Measurements from ENCODE around the gene SMPD3. TPM values are rescaled to one million over a fixed set of nuclear protein-coding genes. Genes with fewer than 3 reads are reported as not detected.
A peak's percentile ranks its signal among the peaks of the same experiment; 100 is the strongest.
"Not testable (repeated sequence)": the region's sequence is repeated elsewhere in the genome, so short reads cannot be mapped to it uniquely, and the experiment has no call there.

Gene SMPD3
- 6.3 and 8.4 TPM in 2 replicates for total RNA-seq
- 5.7 and 9.5 TPM in 2 replicates for polyA plus RNA-seq

- Histone ChIP-seq H3K27ac (no peak within 1 kb of the TSS), H3K27me3 (peaks cover 9% of the 10 kb centered on the region), H3K79me2 (no peaks in the 10 kb centered on the region), H2AFZ (no peak within 1 kb of the TSS), H3K36me3 (replicated peaks; ENCODE audit: insufficient read depth, low read depth) (no peaks in the 10 kb centered on the region), H3K4me2 (peak within 1 kb of the TSS; percentile 83), H3K4me3 (peak within 1 kb of the TSS; percentile 7), H4K20me1 (ENCODE audit: insufficient read depth, poor library complexity, severe bottlenecking) (no peaks in the 10 kb centered on the region), H3K4me1 (ENCODE audit: insufficient read depth) (peaks cover 4% of the 10 kb centered on the region), H3K9me3 (ENCODE audit: low read depth) (no peaks in the 10 kb centered on the region), H3K9me2 (replicated peaks; ENCODE audit: insufficient read depth) (no peaks in the 10 kb centered on the region)
- under 1% methylated on average over 31 of the region's 59 CpGs for WGBS (ENCODE audit: low lambda C conversion rate, missing lambda C conversion rate)
- TF ChIP-seq EZH2phosphoT487 (IDR thresholded peaks at IDR 0.05; ENCODE audit: low read depth, severe bottlenecking, unreplicated experiment) (no peak), EZH2 (IDR thresholded peaks at IDR 0.05; ENCODE audit: borderline replicate concordance) (no peak), CTCF (IDR thresholded peaks at IDR 0.05; ENCODE audit: poor library complexity) (no peak)
- DNase-seq (ENCODE audit: low spot score): peak; percentile 99
Observed at GRCh38 chr16:68448360-68448970, at the start of gene SMPD3. SMPD3 (minus strand) TSS chr16:68448508; CDS start chr16:68372181, 76,327 bp downstream.

- H3K27me3 ChIP-seq: no peaks in the 10 kb centered on the region
- no peaks in the 10 kb centered on the region for H3K9me3 ChIP-seq (ENCODE audit: low read depth)
- H3K4me1 ChIP-seq (ENCODE audit: insufficient read depth): no peaks in the 10 kb centered on the region
- H3K9me2 ChIP-seq (replicated peaks; ENCODE audit: insufficient read depth): no peaks in the 10 kb centered on the region
- DNase-seq (ENCODE audit: low spot score): no peak
- 77% methylated on average over 8 of the region's 8 CpGs for WGBS (ENCODE audit: low lambda C conversion rate, missing lambda C conversion rate)
- H4K20me1 ChIP-seq (ENCODE audit: insufficient read depth, poor library complexity, severe bottlenecking): no peaks in the 10 kb centered on the region
- H2AFZ ChIP-seq: no peak overlapping the region
- no peak overlapping the region for H3K27ac ChIP-seq
- no peak for TF ChIP-seq EZH2 (IDR thresholded peaks at IDR 0.05; ENCODE audit: borderline replicate concordance)
- TF ChIP-seq CTCF (IDR thresholded peaks at IDR 0.05; ENCODE audit: poor library complexity): no peak
- TF ChIP-seq EZH2phosphoT487 (IDR thresholded peaks at IDR 0.05; ENCODE audit: low read depth, severe bottlenecking, unreplicated experiment): no peak
- no peak overlapping the region for H3K4me2 ChIP-seq
- H3K4me3 ChIP-seq: no peak overlapping the region
- no peaks in the 10 kb centered on the region for H3K79me2 ChIP-seq
- H3K36me3 ChIP-seq (replicated peaks; ENCODE audit: insufficient read depth, low read depth): no peaks in the 10 kb centered on the region
Observed at GRCh38 chr16:68496689-68497088, 48.4 kb upstream of the SMPD3 start.

DNA sequence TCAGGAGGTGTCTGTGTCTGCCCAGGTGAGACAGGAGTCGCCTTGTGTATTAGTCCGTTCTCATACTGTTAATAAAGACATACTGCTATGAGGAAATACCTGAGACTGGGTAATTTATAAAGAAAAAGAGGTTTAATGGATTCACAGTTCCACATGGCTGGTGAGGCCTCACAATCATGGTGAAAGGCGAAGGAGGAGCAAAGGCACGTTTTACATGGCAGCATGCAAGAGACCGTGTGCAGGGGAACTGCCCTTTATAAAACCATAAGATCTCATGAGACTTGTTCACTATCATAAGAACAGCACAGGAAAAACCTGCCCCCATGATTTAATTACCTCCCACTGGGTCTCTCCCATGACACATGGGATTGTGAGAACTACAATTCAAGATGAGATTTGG lies 46.0 kb upstream of the SMPD3 start:
- H2AFZ ChIP-seq; H3K36me3 ChIP-seq (replicated peaks; ENCODE audit: insufficient read depth, low read depth); H4K20me1 ChIP-seq (ENCODE audit: insufficient read depth, poor library complexity, severe bottlenecking); H3K27me3 ChIP-seq; H3K4me2 ChIP-seq; H3K9me2 ChIP-seq (replicated peaks; ENCODE audit: insufficient read depth); DNase-seq (ENCODE audit: low spot score); H3K79me2 ChIP-seq; H3K9me3 ChIP-seq (ENCODE audit: low read depth); H3K27ac ChIP-seq; H3K4me1 ChIP-seq (ENCODE audit: insufficient read depth); H3K4me3 ChIP-seq: not testable (repeated sequence)
- WGBS (ENCODE audit: low lambda C conversion rate, missing lambda C conversion rate): 98% methylated on average over 5 of the region's 5 CpGs

- H3K4me2 ChIP-seq: no peak overlapping the region
- H3K4me1 ChIP-seq (ENCODE audit: insufficient read depth): no peaks in the 10 kb centered on the region
- H4K20me1 ChIP-seq (ENCODE audit: insufficient read depth, poor library complexity, severe bottlenecking): no peaks in the 10 kb centered on the region
- WGBS (ENCODE audit: low lambda C conversion rate, missing lambda C conversion rate): 87% methylated on average over 5 of the region's 5 CpGs
- no peak overlapping the region for H3K4me3 ChIP-seq
- TF ChIP-seq CTCF (IDR thresholded peaks at IDR 0.05; ENCODE audit: poor library complexity) (no peak), EZH2 (IDR thresholded peaks at IDR 0.05; ENCODE audit: borderline replicate concordance) (no peak), EZH2phosphoT487 (IDR thresholded peaks at IDR 0.05; ENCODE audit: low read depth, severe bottlenecking, unreplicated experiment) (no peak)
- no peak overlapping the region for H2AFZ ChIP-seq
- DNase-seq (ENCODE audit: low spot score): no peak
- H3K9me2 ChIP-seq (replicated peaks; ENCODE audit: insufficient read depth): no peaks in the 10 kb centered on the region
- no peaks in the 10 kb centered on the region for H3K36me3 ChIP-seq (replicated peaks; ENCODE audit: insufficient read depth, low read depth)
- H3K79me2 ChIP-seq: no peaks in the 10 kb centered on the region
- H3K9me3 ChIP-seq (ENCODE audit: low read depth): no peaks in the 10 kb centered on the region
- no peaks in the 10 kb centered on the region for H3K27me3 ChIP-seq
- no peak overlapping the region for H3K27ac ChIP-seq
Observed at GRCh38 chr16:68493412-68494070, 45.2 kb upstream of the SMPD3 start.
